Thoracic aorta (tissue), 2 donors: ENCODE results near the gene RALBP1. TPM values are rescaled to one million over a fixed set of nuclear protein-coding genes. Genes with fewer than 3 reads are reported as not detected.

Experiments used
- ATAC-seq: fragments of 150-250 bp; one replicate; pipeline ENCODE4 v1.8.0; 2017; ENCODE audit warnings: low read depth; ENCODE audit not compliant: insufficient number of reproducible peaks, low FRiP score
- DNase-seq: peaks from one replicate; pipeline ENCODE4 v3.0.0-alpha.2; 2020; ENCODE audit warnings: low spot score
- H3K27ac ChIP-seq, 2 donors: fragments of 200-600 bp; sonication (generic); 1 replicate in 1 of 2; 2 replicates in 1 of 2; pipeline ENCODE4 v1.5.1; 2016; ENCODE audit warnings: mild to moderate bottlenecking in 2 of 2, moderate library complexity in 2 of 2
- H3K27me3 ChIP-seq: fragments of 200-600 bp; sonication (generic); replicated peaks from 2 replicates; pipeline ENCODE4 v1.6.0; 2016; ENCODE audit warnings: mild to moderate bottlenecking; ENCODE audit not compliant: insufficient read depth
- H3K36me3 ChIP-seq: fragments of 200-600 bp; sonication (generic); one replicate; pipeline ENCODE4 v1.5.1; 2016
- H3K4me1 ChIP-seq, 2 donors: fragments of 200-600 bp; sonication (generic); 1 replicate in 1 of 2; 2 replicates in 1 of 2; pipeline versions ENCODE4 v1.5.1 to v1.6.0; 2016; ENCODE audit warnings: low read depth in 2 of 2, mild to moderate bottlenecking in 1 of 2; ENCODE audit not compliant: control insufficient read depth in 1 of 2
- H3K4me3 ChIP-seq: fragments of 200-600 bp; sonication (generic); 2 replicates; pipeline ENCODE4 v1.5.1; 2016; ENCODE audit warnings: mild to moderate bottlenecking
- H3K9me3 ChIP-seq: fragments of 200-600 bp; sonication (generic); 2 replicates; pipeline ENCODE4 v1.5.1; 2016
- CTCF ChIP-seq: fragments of 200-600 bp; sonication (generic); IDR thresholded peaks from one replicate; pipeline ENCODE4 v1.5.1; 2019; ENCODE audit warnings: antibody characterized with exemption
- total RNA-seq, 2 donors: library from RNA; depleted of rRNA; stranded (reverse); fragments of >200 nt; gene quantifications; one replicate each; pipeline versions ENCODE4 v1.1.0 to v1.2.3, GENCODE V29; 2016

Gene RALBP1
- total RNA-seq, 2 donors from 2014 or later, result 47.1 to 54.2 TPM

GRCh38 chr18:9495465-9495864, 20.2 kb downstream of the RALBP1 start:
- TF ChIP-seq CTCF, result no peak
- no peaks in the 10 kb centered on the region for H3K36me3 ChIP-seq
- H3K9me3 ChIP-seq, result no peaks in the 10 kb centered on the region
- no peak for DNase-seq
- no peaks in the 10 kb centered on the region for H3K27me3 ChIP-seq
- no peak for ATAC-seq
- no peak overlapping the region for H3K4me3 ChIP-seq
- H3K27ac ChIP-seq, result no peak overlapping the region
- H3K4me1 ChIP-seq, result no peaks in the 10 kb centered on the region

- no peak for TF ChIP-seq CTCF
Observed at GRCh38 chr18:9495916-9496705, 20.8 kb downstream of the RALBP1 start.

GRCh38 chr18:9506046-9506792, 30.9 kb downstream of the RALBP1 start:
- TF ChIP-seq CTCF, result no peak
- no peak overlapping the region for H3K27ac ChIP-seq
- H3K36me3 ChIP-seq, result no peaks in the 10 kb centered on the region
- H3K4me3 ChIP-seq, result no peak overlapping the region
- H3K9me3 ChIP-seq, result no peaks in the 10 kb centered on the region
- ATAC-seq (no peak), DNase-seq (no peak)
- peaks cover 0 to 4% of the 10 kb centered on the region in 2 donors for H3K4me1 ChIP-seq
- H3K27me3 ChIP-seq, result no peaks in the 10 kb centered on the region

More at GRCh38 chr18:9495916-9496705, 20.8 kb downstream of the RALBP1 start:
- ATAC-seq, result no peak
- H3K9me3 ChIP-seq, result no peaks in the 10 kb centered on the region
- DNase-seq, result no peak
- no peak overlapping the region for H3K4me3 ChIP-seq
- H3K27me3 ChIP-seq, result no peaks in the 10 kb centered on the region
- no peaks in the 10 kb centered on the region for H3K4me1 ChIP-seq
- no peak overlapping the region for H3K27ac ChIP-seq
- no peaks in the 10 kb centered on the region for H3K36me3 ChIP-seq

GRCh38 chr18:9507565-9508088, 32.3 kb downstream of the RALBP1 start:
- Histone ChIP-seq H3K27ac (no peak overlapping the region), H3K9me3 (no peaks in the 10 kb centered on the region), H3K36me3 (no peaks in the 10 kb centered on the region), H3K27me3 (no peaks in the 10 kb centered on the region), H3K4me1 (peaks cover 0 to 4% of the 10 kb centered on the region in 2 donors), H3K4me3 (no peak overlapping the region)
- ATAC-seq (no peak), DNase-seq (no peak)
- no peak for TF ChIP-seq CTCF

- Histone ChIP-seq H3K27ac (no peak overlapping the region), H3K4me3 (no peak overlapping the region), H3K9me3 (no peaks in the 10 kb centered on the region), H3K27me3 (no peaks in the 10 kb centered on the region), H3K4me1 (peaks cover 0 to 4% of the 10 kb centered on the region in 2 donors), H3K36me3 (no peaks in the 10 kb centered on the region)
- DNase-seq, result no peak
- no peak for TF ChIP-seq CTCF
- ATAC-seq, result no peak
Observed at GRCh38 chr18:9508446-9509025, 33.2 kb downstream of the RALBP1 start.
